ENCODE data around the gene CNGA3.

GRCh38 chr2:98444436-98445176, 98.3 kb downstream of the CNGA3 start, which contains the start of gene INPP4A:
- TF ChIP-seq, protein P1, sequence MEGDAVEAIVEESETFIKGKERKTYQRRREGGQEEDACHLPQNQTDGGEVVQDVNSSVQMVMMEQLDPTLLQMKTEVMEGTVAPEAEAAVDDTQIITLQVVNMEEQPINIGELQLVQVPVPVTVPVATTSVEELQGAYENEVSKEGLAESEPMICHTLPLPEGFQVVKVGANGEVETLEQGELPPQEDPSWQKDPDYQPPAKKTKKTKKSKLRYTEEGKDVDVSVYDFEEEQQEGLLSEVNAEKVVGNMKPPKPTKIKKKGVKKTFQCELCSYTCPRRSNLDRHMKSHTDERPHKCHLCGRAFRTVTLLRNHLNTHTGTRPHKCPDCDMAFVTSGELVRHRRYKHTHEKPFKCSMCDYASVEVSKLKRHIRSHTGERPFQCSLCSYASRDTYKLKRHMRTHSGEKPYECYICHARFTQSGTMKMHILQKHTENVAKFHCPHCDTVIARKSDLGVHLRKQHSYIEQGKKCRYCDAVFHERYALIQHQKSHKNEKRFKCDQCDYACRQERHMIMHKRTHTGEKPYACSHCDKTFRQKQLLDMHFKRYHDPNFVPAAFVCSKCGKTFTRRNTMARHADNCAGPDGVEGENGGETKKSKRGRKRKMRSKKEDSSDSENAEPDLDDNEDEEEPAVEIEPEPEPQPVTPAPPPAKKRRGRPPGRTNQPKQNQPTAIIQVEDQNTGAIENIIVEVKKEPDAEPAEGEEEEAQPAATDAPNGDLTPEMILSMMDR (IDR thresholded peaks at IDR 0.05) = peak in 1 of 7 experiments; percentile 14
- peak in 1 of 3 donors; percentile 18 for TF ChIP-seq POLR2AphosphoS5 (IDR thresholded peaks at IDR 0.05)
- TF ChIP-seq POLR2A (IDR thresholded peaks at IDR 0.05) = no peak
- no peak for TF ChIP-seq EP300 (IDR thresholded peaks at IDR 0.05)
